GM21619 (cell line): ENCODE results near the gene OR2V2.
"Not testable (repeated sequence)": the region's sequence is repeated elsewhere in the genome, so short reads cannot be mapped to it uniquely, and the experiment has no call there.

Source experiments
- ATAC-seq: cut with Tn5 transposase; IDR thresholded peaks from one replicate; pipeline ENCODE4 v1.9.1; 2021; ENCODE audit not compliant: unreplicated experiment

The OR2V2 gene, protein sequence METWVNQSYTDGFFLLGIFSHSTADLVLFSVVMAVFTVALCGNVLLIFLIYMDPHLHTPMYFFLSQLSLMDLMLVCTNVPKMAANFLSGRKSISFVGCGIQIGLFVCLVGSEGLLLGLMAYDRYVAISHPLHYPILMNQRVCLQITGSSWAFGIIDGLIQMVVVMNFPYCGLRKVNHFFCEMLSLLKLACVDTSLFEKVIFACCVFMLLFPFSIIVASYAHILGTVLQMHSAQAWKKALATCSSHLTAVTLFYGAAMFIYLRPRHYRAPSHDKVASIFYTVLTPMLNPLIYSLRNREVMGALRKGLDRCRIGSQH

GRCh38 chr5:181146927-181147636 lies at the start of gene OR2V2:
Gene OR2V2, plus strand, starts transcription at chr5:181147586. Its CDS starts 7,357 bp downstream, at chr5:181154943.
- not testable (repeated sequence) for ATAC-seq

GRCh38 chr5:181097759-181098491 lies 49.5 kb upstream of the OR2V2 start:
- ATAC-seq = not testable (repeated sequence)

DNA sequence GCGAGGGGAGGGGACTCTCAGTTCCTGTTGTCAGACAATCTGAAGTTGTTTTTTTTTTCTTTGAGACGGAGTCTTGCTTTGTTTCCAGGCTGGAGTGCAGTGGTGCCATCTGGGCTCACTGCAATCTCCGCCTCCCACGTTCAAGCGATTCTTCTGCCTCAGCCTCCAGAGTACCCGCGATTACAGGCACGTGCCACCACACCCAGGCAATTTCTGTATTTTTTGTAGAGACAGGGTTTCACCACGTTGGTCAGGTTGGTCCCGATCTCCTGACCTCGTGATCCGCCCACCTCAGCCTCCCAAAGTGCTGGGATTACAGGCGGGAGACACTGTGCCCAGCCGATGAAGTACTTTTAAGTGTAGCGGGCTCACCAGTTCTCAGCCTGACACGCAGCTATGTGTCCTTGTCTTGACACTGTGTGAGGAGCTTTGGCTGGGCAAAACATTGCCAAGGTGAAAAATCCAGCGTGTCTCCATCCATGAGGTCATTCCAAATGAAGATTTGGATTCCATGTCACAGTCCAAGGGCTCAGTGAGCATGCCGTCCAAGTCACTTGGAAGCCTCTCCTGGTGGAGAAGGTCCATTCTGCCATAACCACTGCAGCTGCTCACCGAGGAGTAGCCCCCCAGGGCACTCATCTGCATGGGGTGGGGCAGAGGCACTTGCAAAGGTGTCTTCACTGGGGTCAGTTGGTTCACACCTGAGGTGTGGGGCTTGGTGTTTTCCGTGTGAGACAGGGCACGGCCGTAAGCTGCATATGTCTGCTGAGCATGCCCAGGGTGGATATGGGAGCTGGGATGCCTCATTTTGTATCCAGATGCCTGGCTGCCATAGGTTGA lies 48.4 kb upstream of the OR2V2 start:
- no peak for ATAC-seq

DNA sequence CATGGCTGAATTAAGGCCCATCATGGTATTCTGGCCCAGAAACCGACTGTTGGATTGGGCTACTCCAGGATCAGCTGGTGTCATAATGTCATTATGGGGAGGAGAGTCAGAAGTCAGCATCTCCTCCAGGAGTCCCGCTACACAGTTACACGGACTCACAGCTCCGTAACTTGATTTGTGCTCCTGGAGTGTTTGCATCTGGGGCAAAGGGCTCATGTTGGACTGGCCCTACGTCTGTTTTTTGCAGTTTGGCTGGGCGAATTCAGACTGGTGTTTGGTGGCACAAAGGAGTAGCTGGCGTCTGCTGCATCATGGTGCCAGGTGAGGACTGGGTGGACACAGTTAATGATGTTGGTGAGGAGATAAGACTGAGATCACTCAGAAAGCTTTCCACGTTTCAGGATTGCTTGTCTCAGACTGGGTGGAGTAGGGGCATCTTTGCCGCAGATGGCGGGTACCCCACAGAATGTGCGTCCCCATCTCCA lies 47.7 kb upstream of the OR2V2 start:
- ATAC-seq = no peak

- ATAC-seq = no peak
Measured at GRCh38 chr5:181100121-181100875, 47.1 kb upstream of the OR2V2 start.

DNA sequence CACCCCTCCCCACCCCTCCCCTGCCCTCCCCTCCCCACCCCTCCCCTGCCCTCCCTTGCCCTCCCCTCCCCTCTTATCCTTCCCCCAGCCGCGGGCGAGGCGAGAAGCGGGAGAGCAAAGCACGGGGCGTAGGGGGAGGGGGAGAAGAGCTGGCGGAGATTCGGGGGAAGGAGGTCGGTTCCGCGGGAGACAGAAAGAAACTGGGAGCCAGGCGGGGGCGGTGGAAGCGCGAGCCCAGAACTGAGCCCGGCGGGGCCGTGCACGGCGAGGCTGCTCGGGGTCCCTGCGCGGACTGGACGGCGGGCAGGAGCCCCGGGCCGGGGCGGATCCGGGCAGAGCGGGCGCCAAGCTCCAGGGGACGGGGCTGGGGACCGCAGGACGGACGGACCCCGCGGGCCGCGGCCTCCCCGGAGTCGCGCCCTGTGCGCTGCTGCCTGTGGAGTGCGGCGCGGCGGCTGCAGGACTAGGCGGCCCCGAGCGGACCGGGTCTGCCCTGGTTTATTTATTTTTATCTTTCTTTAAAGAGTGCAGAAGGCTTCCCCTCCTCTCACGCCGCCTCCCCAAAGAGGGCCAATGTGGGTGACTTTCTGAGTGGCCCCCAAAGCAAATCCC lies 46.2 kb upstream of the OR2V2 start:
- not testable (repeated sequence) for ATAC-seq

- ATAC-seq = not testable (repeated sequence)
Measured at GRCh38 chr5:181101930-181102674, 45.3 kb upstream of the OR2V2 start.

GRCh38 chr5:181104259-181104568 lies 43.2 kb upstream of the OR2V2 start:
- not testable (repeated sequence) for ATAC-seq

DNA sequence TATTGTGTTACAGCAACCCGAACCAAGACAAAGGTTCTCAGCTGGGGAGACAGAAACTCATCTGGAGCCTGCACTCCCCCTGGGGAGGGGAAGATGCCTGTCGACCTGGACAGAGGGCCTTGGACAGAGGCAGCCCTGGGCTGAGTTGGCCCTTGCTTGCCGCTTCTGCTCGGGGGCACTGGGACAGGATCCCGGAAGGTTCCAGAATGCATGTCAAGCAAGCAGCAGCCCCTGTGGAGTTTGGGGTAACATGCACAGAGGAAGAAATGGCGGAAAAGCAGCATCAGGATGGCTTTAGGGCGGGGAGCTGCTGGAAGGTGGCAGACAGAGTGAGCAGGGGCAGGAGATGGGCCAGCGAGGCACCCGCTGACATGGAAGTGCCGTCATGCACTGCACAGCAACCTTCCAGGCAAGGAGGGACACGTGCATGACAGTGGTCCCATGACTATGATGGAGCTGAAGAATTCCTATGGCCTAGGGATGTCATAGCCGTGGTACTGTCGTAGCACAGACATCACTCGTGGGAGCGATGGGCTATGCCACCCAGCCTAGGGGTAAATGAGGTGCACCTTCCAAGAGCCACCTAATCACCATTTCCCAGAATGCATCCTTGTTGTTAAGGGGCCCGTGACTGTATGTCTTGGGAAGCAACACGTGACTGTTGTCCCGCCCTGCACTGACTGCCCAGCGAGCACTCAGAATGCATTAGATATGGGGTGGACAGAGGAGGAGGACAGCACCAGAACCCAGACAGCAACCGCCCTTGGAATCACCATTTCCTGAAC lies 42.6 kb upstream of the OR2V2 start:
- ATAC-seq = not testable (repeated sequence)

- ATAC-seq = no peak
Measured at GRCh38 chr5:181105391-181106025, 41.9 kb upstream of the OR2V2 start.

DNA sequence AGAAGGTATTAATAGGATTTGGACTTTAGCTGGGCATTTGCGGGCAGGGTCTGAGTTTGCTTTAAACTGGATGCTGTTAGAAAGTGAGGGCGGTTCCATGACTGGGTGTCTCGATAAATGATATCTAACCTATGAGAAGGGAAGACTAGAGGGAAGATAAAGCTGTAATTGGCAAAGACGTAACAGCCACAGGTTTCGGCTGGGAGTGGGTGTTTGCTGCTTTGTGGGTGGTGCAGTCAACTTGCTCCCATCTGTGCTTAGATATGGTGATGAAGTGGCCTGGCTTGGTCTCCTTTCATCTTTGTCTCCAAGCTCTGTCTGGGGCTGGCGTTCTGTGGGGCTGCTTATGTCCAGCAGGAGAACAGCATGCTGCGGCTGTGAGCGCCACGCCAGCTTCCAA lies 39.7 kb upstream of the OR2V2 start:
- ATAC-seq = no peak

DNA sequence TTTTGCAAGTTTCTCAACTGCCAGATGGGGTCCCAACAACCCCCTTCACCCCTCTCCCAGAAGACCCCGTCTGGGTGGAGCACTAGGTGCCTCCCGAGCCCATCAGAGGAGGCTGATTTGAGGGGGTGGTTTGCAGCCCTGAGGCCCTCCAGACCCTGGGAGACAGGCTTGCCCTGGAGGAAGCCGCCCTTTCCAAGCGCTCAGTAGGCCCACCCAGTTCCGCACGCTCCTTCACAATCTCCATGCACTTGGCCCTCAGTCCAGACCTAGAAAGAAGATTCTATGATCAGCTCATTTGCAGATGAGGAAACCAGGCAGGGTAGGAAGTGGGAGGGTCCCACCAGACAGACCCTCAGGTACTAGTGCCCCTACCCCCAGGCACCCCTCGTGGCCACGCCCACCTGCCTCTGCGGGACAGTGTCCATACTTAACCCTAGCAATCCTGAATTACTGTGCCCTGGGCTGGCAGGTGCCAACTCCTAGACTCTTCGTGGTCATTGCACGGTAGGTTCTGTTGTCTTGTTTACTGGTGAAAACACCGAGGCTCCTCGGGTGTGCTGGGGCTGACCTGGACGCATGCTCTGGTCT lies 38.7 kb upstream of the OR2V2 start:
- no peak for ATAC-seq

GRCh38 chr5:181109489-181110013 lies 37.8 kb upstream of the OR2V2 start:
- no peak for ATAC-seq

DNA sequence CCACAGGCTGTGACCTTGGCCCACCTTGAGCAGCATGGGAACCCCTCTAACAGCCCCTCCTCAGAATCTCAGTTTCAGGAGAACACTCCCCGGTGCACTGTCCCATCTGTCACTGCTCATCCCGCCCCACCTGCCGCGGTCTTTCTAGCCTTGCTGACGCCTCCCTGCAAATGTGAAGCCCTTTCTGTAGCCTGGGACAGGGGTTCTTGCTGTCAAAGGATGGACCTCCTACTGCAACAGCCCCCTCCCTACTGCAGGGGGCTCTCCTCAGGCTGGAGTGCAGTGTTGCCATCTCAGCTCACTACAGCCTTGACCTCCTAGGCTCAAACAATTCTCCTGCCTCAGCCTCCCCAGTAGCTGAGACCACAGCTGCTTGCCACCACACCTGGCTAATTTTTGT lies 36.4 kb upstream of the OR2V2 start:
- ATAC-seq = no peak

DNA sequence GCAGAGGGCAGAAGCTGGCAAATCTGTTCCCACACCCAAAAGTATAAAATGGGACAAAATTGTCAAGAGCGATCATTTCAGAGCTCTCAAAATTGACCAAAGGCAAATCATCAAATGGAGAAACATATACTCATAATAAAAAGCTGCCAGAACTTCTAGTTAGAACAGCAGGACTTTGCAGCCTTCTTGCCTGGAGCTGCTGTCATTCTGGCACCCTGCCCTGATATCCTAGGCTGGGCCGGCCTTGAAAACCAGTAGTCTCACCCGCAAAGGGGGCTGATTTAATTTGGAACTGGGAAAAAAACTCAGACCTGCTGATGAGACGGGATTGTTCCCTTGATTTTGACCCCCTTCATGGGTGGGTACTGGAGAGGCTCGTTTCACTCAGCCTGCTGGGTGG lies 34.9 kb upstream of the OR2V2 start:
- no peak for ATAC-seq

DNA sequence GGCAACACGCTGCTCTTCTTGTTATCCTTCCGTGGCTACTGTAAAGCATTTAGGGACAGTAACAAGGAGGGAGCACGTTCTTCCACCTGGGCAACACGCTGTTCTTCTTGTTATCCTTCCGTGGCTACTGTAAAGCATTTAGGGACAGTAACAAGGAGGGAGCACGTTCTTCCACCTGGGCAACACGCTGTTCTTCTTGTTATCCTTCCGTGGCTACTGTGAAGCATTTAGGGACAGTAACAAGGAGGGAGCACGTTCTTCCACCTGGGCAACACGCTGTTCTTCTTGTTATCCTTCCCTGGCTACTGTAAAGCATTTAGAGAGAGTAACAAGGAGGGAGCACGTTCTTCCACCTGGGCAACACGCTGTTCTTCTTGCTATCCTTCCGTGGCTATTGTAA lies 33.8 kb upstream of the OR2V2 start:
- ATAC-seq = not testable (repeated sequence)

DNA sequence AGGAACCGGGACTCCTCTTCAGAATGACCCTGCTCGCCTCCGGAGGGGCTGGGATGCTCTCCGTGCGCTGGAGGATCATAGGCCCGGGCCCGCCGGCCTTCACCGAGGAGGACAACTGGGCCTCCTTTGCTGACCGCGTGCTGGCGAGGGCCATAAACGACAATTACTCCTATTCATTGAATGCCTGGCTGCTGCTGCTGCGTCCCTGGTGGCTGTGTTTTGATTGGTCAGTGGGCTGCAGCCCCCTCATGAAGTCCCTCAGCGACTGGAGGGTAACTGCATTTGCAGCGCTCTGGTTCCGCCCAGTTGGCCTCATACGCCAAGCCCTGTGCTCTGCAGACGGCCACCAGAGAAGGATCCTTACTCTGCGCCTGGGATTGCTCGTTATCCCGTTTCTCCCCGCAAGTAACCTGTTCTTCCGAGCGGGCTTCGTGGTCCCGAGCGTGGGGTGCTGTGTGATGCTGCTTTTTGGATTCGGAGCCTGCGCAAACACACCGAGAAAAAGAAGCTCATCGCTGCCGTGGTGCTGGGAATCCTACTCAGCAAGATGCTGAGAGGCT lies 33.0 kb upstream of the OR2V2 start:
- no peak for ATAC-seq
